ENCODE measurements around the gene ZCCHC24. TPM values are rescaled to one million over a fixed set of nuclear protein-coding genes. Genes with fewer than 3 reads are reported as not detected.

The ZCCHC24 gene
- total and polyA plus RNA-seq, 2 donors (not counting 1 experiment from before 2014, with no cell fraction given) = 33.2 to 44.4 TPM

- no peaks in the 10 kb centered on the region for H4K20me1 ChIP-seq (ENCODE audit: control insufficient read depth, extremely low read depth, insufficient read depth, low read length)
- H3K4me3 ChIP-seq (replicated peaks in 1 of 4; ENCODE audit: control extremely low read depth in 1 of 4, insufficient read depth in 1 of 4, low read depth in 3 of 4, low read length in 4 of 4) = no peak overlapping the region
- H3K9me3 ChIP-seq (ENCODE audit: control insufficient read depth, insufficient read depth, low read depth, low read length) = no peaks in the 10 kb centered on the region
- no peak overlapping the region for H3K9ac ChIP-seq (ENCODE audit: insufficient read depth, low read length)
- H3K27me3 ChIP-seq (ENCODE audit: control insufficient read depth, insufficient read depth, low read length) = no peaks in the 10 kb centered on the region
- peak in 1 of 2 donors; percentile 42 for DNase-seq (ENCODE audit: low read depth in 2 of 2)
- no peak overlapping the region for H3K27ac ChIP-seq (ENCODE audit: insufficient read depth, low read length)
- H3K36me3 ChIP-seq (ENCODE audit: control insufficient read depth, insufficient read depth, low read length) = peaks cover 15% of the 10 kb centered on the region
- TF ChIP-seq, protein P1, sequence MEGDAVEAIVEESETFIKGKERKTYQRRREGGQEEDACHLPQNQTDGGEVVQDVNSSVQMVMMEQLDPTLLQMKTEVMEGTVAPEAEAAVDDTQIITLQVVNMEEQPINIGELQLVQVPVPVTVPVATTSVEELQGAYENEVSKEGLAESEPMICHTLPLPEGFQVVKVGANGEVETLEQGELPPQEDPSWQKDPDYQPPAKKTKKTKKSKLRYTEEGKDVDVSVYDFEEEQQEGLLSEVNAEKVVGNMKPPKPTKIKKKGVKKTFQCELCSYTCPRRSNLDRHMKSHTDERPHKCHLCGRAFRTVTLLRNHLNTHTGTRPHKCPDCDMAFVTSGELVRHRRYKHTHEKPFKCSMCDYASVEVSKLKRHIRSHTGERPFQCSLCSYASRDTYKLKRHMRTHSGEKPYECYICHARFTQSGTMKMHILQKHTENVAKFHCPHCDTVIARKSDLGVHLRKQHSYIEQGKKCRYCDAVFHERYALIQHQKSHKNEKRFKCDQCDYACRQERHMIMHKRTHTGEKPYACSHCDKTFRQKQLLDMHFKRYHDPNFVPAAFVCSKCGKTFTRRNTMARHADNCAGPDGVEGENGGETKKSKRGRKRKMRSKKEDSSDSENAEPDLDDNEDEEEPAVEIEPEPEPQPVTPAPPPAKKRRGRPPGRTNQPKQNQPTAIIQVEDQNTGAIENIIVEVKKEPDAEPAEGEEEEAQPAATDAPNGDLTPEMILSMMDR (conservative IDR thresholded peaks at IDR 0.05 in 1 of 2, IDR thresholded peaks at IDR 0.05 in 1 of 2; ENCODE audit: low read depth in 1 of 2, low read length in 2 of 2) = no peak
- no peak for TF ChIP-seq EZH2 (IDR thresholded peaks at IDR 0.05; ENCODE audit: low read length, missing control alignments)
- H3K79me2 ChIP-seq (ENCODE audit: control insufficient read depth, insufficient read depth, low read length) = peaks cover 88% of the 10 kb centered on the region
- peaks cover 75% of the 10 kb centered on the region for H3K4me1 ChIP-seq (ENCODE audit: control insufficient read depth, extremely low read depth, insufficient read depth, low read length)
- H3K4me2 ChIP-seq (ENCODE audit: extremely low read depth, insufficient read depth, low read length) = no peak overlapping the region
- no peak overlapping the region for H2AFZ ChIP-seq (ENCODE audit: low read length)
Measured at GRCh38 chr10:79437111-79437814, 8.2 kb downstream of the ZCCHC24 start.

DNA sequence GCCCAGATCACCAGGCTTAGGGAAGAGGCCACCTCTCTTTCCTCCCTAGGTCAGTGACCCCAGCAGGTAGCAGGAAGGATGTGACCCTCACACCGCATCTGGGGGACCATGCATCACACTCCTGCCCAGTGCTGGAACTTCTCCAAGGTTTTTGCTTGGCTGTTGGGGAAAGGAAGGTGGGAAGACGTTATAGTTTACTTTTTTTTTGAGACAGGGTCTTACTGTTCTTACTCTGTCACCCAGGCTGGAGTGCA is 8.6 kb downstream of the ZCCHC24 start:
- Histone ChIP-seq H3K4me3 (replicated peaks in 1 of 4; ENCODE audit: control extremely low read depth in 1 of 4, insufficient read depth in 1 of 4, low read depth in 3 of 4, low read length in 4 of 4) (no peak overlapping the region), H3K4me2 (ENCODE audit: extremely low read depth, insufficient read depth, low read length) (no peak overlapping the region), H3K27ac (ENCODE audit: insufficient read depth, low read length) (no peak overlapping the region), H3K9me3 (ENCODE audit: control insufficient read depth, insufficient read depth, low read depth, low read length) (no peaks in the 10 kb centered on the region), H3K4me1 (ENCODE audit: control insufficient read depth, extremely low read depth, insufficient read depth, low read length) (peaks cover 78% of the 10 kb centered on the region), H2AFZ (ENCODE audit: low read length) (no peak overlapping the region), H3K27me3 (ENCODE audit: control insufficient read depth, insufficient read depth, low read length) (no peaks in the 10 kb centered on the region), H3K9ac (ENCODE audit: insufficient read depth, low read length) (no peak overlapping the region), H3K36me3 (ENCODE audit: control insufficient read depth, insufficient read depth, low read length) (peaks cover 16% of the 10 kb centered on the region), H3K79me2 (ENCODE audit: control insufficient read depth, insufficient read depth, low read length) (peaks cover 84% of the 10 kb centered on the region), H4K20me1 (ENCODE audit: control insufficient read depth, extremely low read depth, insufficient read depth, low read length) (no peaks in the 10 kb centered on the region)
- no peak for DNase-seq (ENCODE audit: low read depth in 2 of 2)
- TF ChIP-seq, protein P1 (conservative IDR thresholded peaks at IDR 0.05 in 1 of 2, IDR thresholded peaks at IDR 0.05 in 1 of 2; ENCODE audit: low read depth in 1 of 2, low read length in 2 of 2) = no peak

DNA sequence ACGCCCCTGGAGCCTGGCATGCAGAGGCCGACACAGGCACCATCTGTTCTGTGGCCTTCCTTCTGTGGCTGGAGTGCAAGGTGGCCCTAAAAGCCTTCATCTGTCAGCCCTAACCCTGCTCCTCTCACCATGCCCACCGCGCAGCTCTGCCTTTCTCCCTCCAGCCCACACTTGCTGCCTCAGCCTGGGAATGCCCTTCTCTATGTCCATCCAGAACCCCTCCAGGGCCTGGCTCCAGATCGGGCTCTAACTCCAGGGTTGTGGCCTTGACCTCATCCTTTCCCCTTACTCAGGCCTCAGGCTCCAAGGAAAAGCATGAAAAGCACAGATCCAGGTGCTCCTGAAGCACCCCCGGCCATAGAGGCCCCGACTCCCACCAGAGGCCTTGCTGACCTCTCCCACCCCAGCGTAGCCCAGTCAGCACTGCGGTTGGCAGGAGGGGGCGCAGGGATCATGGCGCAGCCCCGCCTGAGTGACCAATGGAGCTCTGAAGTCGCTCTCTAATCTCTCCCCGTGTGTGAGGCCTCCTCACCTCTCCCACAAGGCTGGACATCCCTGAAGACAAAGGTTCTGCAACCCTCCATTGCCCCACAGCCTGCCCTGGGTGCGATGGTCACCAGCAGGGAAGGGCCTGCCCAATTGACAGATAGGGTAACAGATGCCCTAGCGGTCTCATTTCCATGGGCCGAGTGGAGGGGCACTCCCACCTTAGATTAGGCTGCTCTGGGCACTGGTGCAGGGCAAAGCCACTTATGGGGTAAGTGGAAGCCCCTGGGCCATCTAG is 9.2 kb downstream of the ZCCHC24 start:
- DNase-seq (ENCODE audit: low read depth in 2 of 2) = no peak
- peaks cover 79% of the 10 kb centered on the region for H3K79me2 ChIP-seq (ENCODE audit: control insufficient read depth, insufficient read depth, low read length)
- H3K27me3 ChIP-seq (ENCODE audit: control insufficient read depth, insufficient read depth, low read length) = no peaks in the 10 kb centered on the region
- no peaks in the 10 kb centered on the region for H4K20me1 ChIP-seq (ENCODE audit: control insufficient read depth, extremely low read depth, insufficient read depth, low read length)
- peak overlapping the region; percentile 11 for H3K9ac ChIP-seq (ENCODE audit: insufficient read depth, low read length)
- TF ChIP-seq EZH2 (IDR thresholded peaks at IDR 0.05; ENCODE audit: low read length, missing control alignments) = no peak
- TF ChIP-seq, protein P1 (conservative IDR thresholded peaks at IDR 0.05 in 1 of 2, IDR thresholded peaks at IDR 0.05 in 1 of 2; ENCODE audit: low read depth in 1 of 2, low read length in 2 of 2) = no peak
- peak overlapping the region; percentile 85 for H3K27ac ChIP-seq (ENCODE audit: insufficient read depth, low read length)
- H3K4me3 ChIP-seq (replicated peaks in 1 of 4; ENCODE audit: control extremely low read depth in 1 of 4, insufficient read depth in 1 of 4, low read depth in 3 of 4, low read length in 4 of 4) = no peak overlapping the region
- peaks cover 18% of the 10 kb centered on the region for H3K36me3 ChIP-seq (ENCODE audit: control insufficient read depth, insufficient read depth, low read length)
- peak overlapping the region; percentile 48 for H3K4me2 ChIP-seq (ENCODE audit: extremely low read depth, insufficient read depth, low read length)
- H2AFZ ChIP-seq (ENCODE audit: low read length) = no peak overlapping the region
- H3K4me1 ChIP-seq (ENCODE audit: control insufficient read depth, extremely low read depth, insufficient read depth, low read length) = peaks cover 80% of the 10 kb centered on the region
- no peaks in the 10 kb centered on the region for H3K9me3 ChIP-seq (ENCODE audit: control insufficient read depth, insufficient read depth, low read depth, low read length)

Data from fibroblast of lung (primary cell).